ENCODE data around the gene SH3RF3. TPM values are rescaled to one million over a fixed set of nuclear protein-coding genes. Genes with fewer than 3 reads are reported as not detected.

Gene SH3RF3
- total and polyA plus RNA-seq, 2 of the 13 experiments (the other 11 are each of a cell fraction or from before 2014, with no cell fraction given): 0.04 TPM; not detected in 1

DNA sequence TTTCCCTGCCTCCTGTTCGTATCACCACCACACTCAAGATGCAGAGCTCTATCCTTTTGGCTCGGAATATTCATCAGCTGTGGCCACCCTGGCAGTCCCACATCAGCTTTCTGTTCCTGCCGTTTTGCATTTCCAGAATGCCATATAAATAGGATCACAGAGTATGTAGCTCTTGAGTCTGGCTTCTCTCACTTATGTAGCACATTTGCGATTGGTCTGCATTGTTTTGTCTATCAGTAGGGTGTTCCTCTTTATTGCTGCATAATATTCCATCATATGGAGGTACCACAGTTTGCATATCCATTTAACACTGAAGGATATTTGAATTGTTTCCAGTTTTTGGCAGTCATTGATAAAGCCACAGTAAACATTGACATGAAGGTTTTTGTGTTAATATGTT is 104.6 kb downstream of the SH3RF3 start:
- DNase-seq (ENCODE audit: low spot score): no peak
- no peak overlapping the region for H3K27ac ChIP-seq (ENCODE audit: extremely low read length, insufficient read depth, low read length)
- H3K4me2 ChIP-seq (ENCODE audit: low read depth, low read length): no peak overlapping the region
- H3K36me3 ChIP-seq (replicated peaks in 1 of 2; ENCODE audit: control insufficient read depth in 1 of 2, insufficient read depth in 2 of 2, low read length in 2 of 2): no peaks in the 10 kb centered on the region
- no peaks in the 10 kb centered on the region for H3K9me3 ChIP-seq (ENCODE audit: low read length)
- no peak overlapping the region for H3K4me3 ChIP-seq (replicated peaks in 1 of 3; ENCODE audit: insufficient read depth in 1 of 3, low read depth in 2 of 3, low read length in 3 of 3)
- intact Hi-C loops (cut with micrococcal nuclease; ENCODE audit: unreplicated experiment): no loop called here
- H3K27me3 ChIP-seq (ENCODE audit: control insufficient read depth in 1 of 2, insufficient read depth in 2 of 2, low read length in 2 of 2): no peaks in the 10 kb centered on the region
- H3K4me1 ChIP-seq (ENCODE audit: insufficient read depth, low read length): no peaks in the 10 kb centered on the region
- 26% methylated on average over 4 of the region's 4 CpGs for WGBS (ENCODE audit: low lambda C conversion rate)
- no peak overlapping the region for H2AFZ ChIP-seq (ENCODE audit: low read length)
- no peaks in the 10 kb centered on the region for H3K79me2 ChIP-seq (ENCODE audit: insufficient read depth, low read length)
- in situ Hi-C loops (cut with HindIII; ENCODE audit: extremely low pct_ligation_motif_present, low pct_unique_long_range_greater_than_20kb): no loop called here
- TF ChIP-seq NR2F6 (IDR thresholded peaks at IDR 0.05) (no peak), NR2F6 (CRISPR knock-in tag; IDR thresholded peaks at IDR 0.05) (no peak), KAT7 (CRISPR knock-in tag; IDR thresholded peaks at IDR 0.05; ENCODE audit: borderline replicate concordance) (no peak), KDM6A (CRISPR knock-in tag; IDR thresholded peaks at IDR 0.05; ENCODE audit: low read depth) (no peak), ZNF225 (CRISPR knock-in tag; IDR thresholded peaks at IDR 0.05) (no peak), GATAD2A (CRISPR knock-in tag; IDR thresholded peaks at IDR 0.05) (no peak), ZNF317 (CRISPR knock-in tag; IDR thresholded peaks at IDR 0.05) (no peak), SYNCRIP (IDR thresholded peaks at IDR 0.05; ENCODE audit: insufficient read depth, low read depth, low read length) (no peak), ZNF292 (CRISPR knock-in tag; IDR thresholded peaks at IDR 0.05; ENCODE audit: borderline replicate concordance, low read depth) (no peak), ZNF282 (IDR thresholded peaks at IDR 0.05; ENCODE audit: partially characterized antibody) (no peak), KDM2A (CRISPR knock-in tag; IDR thresholded peaks at IDR 0.05; ENCODE audit: borderline replicate concordance, low read depth) (no peak), ARID2 (CRISPR knock-in tag; IDR thresholded peaks at IDR 0.05; ENCODE audit: borderline replicate concordance) (no peak), NFYB (CRISPR knock-in tag; IDR thresholded peaks at IDR 0.05) (no peak)
- TF ChIP-seq, protein P1, sequence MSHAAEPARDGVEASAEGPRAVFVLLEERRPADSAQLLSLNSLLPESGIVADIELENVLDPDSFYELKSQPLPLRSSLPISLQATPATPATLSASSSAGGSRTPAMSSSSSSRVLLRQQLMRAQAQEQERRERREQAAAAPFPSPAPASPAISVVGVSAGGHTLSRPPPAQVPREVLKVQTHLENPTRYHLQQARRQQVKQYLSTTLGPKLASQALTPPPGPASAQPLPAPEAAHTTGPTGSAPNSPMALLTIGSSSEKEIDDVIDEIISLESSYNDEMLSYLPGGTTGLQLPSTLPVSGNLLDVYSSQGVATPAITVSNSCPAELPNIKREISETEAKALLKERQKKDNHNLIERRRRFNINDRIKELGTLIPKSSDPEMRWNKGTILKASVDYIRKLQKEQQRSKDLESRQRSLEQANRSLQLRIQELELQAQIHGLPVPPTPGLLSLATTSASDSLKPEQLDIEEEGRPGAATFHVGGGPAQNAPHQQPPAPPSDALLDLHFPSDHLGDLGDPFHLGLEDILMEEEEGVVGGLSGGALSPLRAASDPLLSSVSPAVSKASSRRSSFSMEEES (CRISPR knock-in tag; IDR thresholded peaks at IDR 0.05): no peak
- TF ChIP-seq, protein P2, sequence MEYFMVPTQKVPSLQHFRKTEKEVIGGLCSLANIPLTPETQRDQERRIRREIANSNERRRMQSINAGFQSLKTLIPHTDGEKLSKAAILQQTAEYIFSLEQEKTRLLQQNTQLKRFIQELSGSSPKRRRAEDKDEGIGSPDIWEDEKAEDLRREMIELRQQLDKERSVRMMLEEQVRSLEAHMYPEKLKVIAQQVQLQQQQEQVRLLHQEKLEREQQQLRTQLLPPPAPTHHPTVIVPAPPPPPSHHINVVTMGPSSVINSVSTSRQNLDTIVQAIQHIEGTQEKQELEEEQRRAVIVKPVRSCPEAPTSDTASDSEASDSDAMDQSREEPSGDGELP (IDR thresholded peaks at IDR 0.05; ENCODE audit: borderline replicate concordance, low read depth): no peak
- TF ChIP-seq, protein P3, sequence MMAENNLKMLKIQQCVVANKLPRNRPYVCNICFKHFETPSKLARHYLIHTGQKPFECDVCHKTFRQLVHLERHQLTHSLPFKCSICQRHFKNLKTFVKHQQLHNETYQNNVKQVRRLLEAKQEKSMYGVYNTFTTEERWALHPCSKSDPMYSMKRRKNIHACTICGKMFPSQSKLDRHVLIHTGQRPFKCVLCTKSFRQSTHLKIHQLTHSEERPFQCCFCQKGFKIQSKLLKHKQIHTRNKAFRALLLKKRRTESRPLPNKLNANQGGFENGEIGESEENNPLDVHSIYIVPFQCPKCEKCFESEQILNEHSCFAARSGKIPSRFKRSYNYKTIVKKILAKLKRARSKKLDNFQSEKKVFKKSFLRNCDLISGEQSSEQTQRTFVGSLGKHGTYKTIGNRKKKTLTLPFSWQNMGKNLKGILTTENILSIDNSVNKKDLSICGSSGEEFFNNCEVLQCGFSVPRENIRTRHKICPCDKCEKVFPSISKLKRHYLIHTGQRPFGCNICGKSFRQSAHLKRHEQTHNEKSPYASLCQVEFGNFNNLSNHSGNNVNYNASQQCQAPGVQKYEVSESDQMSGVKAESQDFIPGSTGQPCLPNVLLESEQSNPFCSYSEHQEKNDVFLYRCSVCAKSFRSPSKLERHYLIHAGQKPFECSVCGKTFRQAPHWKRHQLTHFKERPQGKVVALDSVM (CRISPR knock-in tag; IDR thresholded peaks at IDR 0.05): no peak
- TF ChIP-seq, protein P4, sequence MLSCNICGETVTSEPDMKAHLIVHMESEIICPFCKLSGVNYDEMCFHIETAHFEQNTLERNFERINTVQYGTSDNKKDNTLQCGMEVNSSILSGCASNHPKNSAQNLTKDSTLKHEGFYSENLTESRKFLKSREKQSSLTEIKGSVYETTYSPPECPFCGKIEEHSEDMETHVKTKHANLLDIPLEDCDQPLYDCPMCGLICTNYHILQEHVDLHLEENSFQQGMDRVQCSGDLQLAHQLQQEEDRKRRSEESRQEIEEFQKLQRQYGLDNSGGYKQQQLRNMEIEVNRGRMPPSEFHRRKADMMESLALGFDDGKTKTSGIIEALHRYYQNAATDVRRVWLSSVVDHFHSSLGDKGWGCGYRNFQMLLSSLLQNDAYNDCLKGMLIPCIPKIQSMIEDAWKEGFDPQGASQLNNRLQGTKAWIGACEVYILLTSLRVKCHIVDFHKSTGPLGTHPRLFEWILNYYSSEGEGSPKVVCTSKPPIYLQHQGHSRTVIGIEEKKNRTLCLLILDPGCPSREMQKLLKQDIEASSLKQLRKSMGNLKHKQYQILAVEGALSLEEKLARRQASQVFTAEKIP (CRISPR knock-in tag; IDR thresholded peaks at IDR 0.05; ENCODE audit: borderline replicate concordance): no peak
- TF ChIP-seq, protein P5, sequence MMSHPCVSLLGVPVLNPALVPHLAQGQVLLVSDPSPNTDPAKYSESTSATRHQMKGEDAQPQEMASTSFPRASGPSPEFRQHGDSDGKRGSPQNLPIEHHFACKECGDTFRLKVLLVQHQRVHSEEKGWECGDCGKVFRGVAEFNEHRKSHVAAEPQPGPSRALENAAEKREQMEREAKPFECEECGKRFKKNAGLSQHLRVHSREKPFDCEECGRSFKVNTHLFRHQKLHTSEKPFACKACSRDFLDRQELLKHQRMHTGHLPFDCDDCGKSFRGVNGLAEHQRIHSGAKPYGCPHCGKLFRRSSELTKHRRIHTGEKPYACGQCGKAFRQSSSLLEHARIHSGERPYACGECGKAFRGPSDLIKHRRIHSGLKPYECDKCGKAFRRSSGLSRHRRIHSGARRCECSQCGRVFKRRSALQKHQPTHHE (CRISPR knock-in tag; IDR thresholded peaks at IDR 0.05; ENCODE audit: borderline replicate concordance): no peak
- TF ChIP-seq, protein P6, sequence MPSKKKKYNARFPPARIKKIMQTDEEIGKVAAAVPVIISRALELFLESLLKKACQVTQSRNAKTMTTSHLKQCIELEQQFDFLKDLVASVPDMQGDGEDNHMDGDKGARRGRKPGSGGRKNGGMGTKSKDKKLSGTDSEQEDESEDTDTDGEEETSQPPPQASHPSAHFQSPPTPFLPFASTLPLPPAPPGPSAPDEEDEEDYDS (CRISPR knock-in tag; IDR thresholded peaks at IDR 0.05): no peak
- ChIA-PET CTCF (ENCODE audit: low intra/inter-chr PET ratio, low total read pairs) (no interaction called here), POLR2A (no interaction called here)
- ATAC-seq: no peak
- no peak for FAIRE-seq
- BruUV-seq (replicated peaks): no TSS peak
- no peaks in the 10 kb centered on the region for H4K20me1 ChIP-seq (ENCODE audit: insufficient read depth, low read length)
- H3K9ac ChIP-seq (ENCODE audit: insufficient read depth, low read depth, low read length): no peak overlapping the region
